ENCODE measurements around the gene TTLL11.
"Not testable (repeated sequence)": the region's sequence is repeated elsewhere in the genome, so short reads cannot be mapped to it uniquely, and the experiment has no call there.

TTLL11 gene

GRCh38 chr9:122120316-122121071, 27.4 kb upstream of the TTLL11 start:
- Histone ChIP-seq H3K27me3 (replicated peaks; ENCODE audit: control insufficient read depth, insufficient read depth, low read length) (no peaks in the 10 kb centered on the region; the same call in 1 of the 2 replicates), H3K36me3 (ENCODE audit: control insufficient read depth, insufficient read depth, low read length) (no peaks in the 10 kb centered on the region), H3K4me3 (replicated peaks; ENCODE audit: low read depth, low read length) (no peak overlapping the region)
- no peak for DNase-seq (ENCODE audit: extremely low read depth, insufficient read length)
- no peak for TF ChIP-seq CTCF (IDR thresholded peaks at IDR 0.05; ENCODE audit: insufficient read depth, low read length, poor library complexity, severe bottlenecking)

- no peak for TF ChIP-seq CTCF (IDR thresholded peaks at IDR 0.05; ENCODE audit: insufficient read depth, low read length, poor library complexity, severe bottlenecking)
- no peak for DNase-seq (ENCODE audit: extremely low read depth, insufficient read length)
- Histone ChIP-seq H3K27me3 (replicated peaks; ENCODE audit: control insufficient read depth, insufficient read depth, low read length) (no peaks in the 10 kb centered on the region), H3K4me3 (replicated peaks; ENCODE audit: low read depth, low read length) (no peak overlapping the region), H3K36me3 (ENCODE audit: control insufficient read depth, insufficient read depth, low read length) (no peaks in the 10 kb centered on the region)
Measured at GRCh38 chr9:122119721-122120120, 26.6 kb upstream of the TTLL11 start.

GRCh38 chr9:122119166-122119521, 26.0 kb upstream of the TTLL11 start:
- H3K27me3 ChIP-seq (replicated peaks; ENCODE audit: control insufficient read depth, insufficient read depth, low read length), result no peaks in the 10 kb centered on the region
- TF ChIP-seq CTCF (IDR thresholded peaks at IDR 0.05; ENCODE audit: insufficient read depth, low read length, poor library complexity, severe bottlenecking), result no peak
- no peak for DNase-seq (ENCODE audit: extremely low read depth, insufficient read length)
- H3K36me3 ChIP-seq (ENCODE audit: control insufficient read depth, insufficient read depth, low read length), result no peaks in the 10 kb centered on the region
- H3K4me3 ChIP-seq (replicated peaks; ENCODE audit: low read depth, low read length), result no peak overlapping the region

GRCh38 chr9:122118343-122119165, 25.4 kb upstream of the TTLL11 start:
- no peak for DNase-seq (ENCODE audit: extremely low read depth, insufficient read length)
- H3K36me3 ChIP-seq (ENCODE audit: control insufficient read depth, insufficient read depth, low read length), result no peaks in the 10 kb centered on the region
- TF ChIP-seq CTCF (IDR thresholded peaks at IDR 0.05; ENCODE audit: insufficient read depth, low read length, poor library complexity, severe bottlenecking), result no peak
- H3K4me3 ChIP-seq (replicated peaks; ENCODE audit: low read depth, low read length), result no peak overlapping the region
- H3K27me3 ChIP-seq (replicated peaks; ENCODE audit: control insufficient read depth, insufficient read depth, low read length), result no peaks in the 10 kb centered on the region

GRCh38 chr9:122117241-122117640, 24.1 kb upstream of the TTLL11 start:
- H3K36me3 ChIP-seq (ENCODE audit: control insufficient read depth, insufficient read depth, low read length); DNase-seq (ENCODE audit: extremely low read depth, insufficient read length); H3K27me3 ChIP-seq (replicated peaks; ENCODE audit: control insufficient read depth, insufficient read depth, low read length); H3K4me3 ChIP-seq (replicated peaks; ENCODE audit: low read depth, low read length): not testable (repeated sequence)

GRCh38 chr9:122116448-122117173, 23.5 kb upstream of the TTLL11 start:
- TF ChIP-seq CTCF (IDR thresholded peaks at IDR 0.05; ENCODE audit: insufficient read depth, low read length, poor library complexity, severe bottlenecking), result no peak
- no peak for DNase-seq (ENCODE audit: extremely low read depth, insufficient read length)
- Histone ChIP-seq H3K4me3 (replicated peaks; ENCODE audit: low read depth, low read length) (no peak overlapping the region), H3K27me3 (replicated peaks; ENCODE audit: control insufficient read depth, insufficient read depth, low read length) (no peaks in the 10 kb centered on the region), H3K36me3 (ENCODE audit: control insufficient read depth, insufficient read depth, low read length) (no peaks in the 10 kb centered on the region)
